Uterus (tissue), 2 donors: Measurements from ENCODE around the gene SCAMP4.
"Not testable (repeated sequence)": the region's sequence is repeated elsewhere in the genome, so short reads cannot be mapped to it uniquely, and the experiment has no call there.

Experiments used
- POLR2A ChIP-seq, 2 donors: fragments of 450-650 bp; IDR thresholded peaks; one replicate each; pipeline ENCODE4 v1.6.1; 2016; ENCODE audit warnings: antibody characterized with exemption in 2 of 2, mild to moderate bottlenecking in 1 of 2, moderate library complexity in 1 of 2
- TF ChIP-seq, protein P1 (sequence below), 4 experiments: fragments of 200-600 bp in 2 of 4; fragments of 450-650 bp in 2 of 4; sonication (generic) in 2 of 4; IDR thresholded peaks; one replicate each; pipeline ENCODE4 v1.5.1; 2016 to 2019; ENCODE audit warnings: antibody characterized with exemption in 4 of 4, mild to moderate bottlenecking in 2 of 4, moderate library complexity in 1 of 4

DNA sequence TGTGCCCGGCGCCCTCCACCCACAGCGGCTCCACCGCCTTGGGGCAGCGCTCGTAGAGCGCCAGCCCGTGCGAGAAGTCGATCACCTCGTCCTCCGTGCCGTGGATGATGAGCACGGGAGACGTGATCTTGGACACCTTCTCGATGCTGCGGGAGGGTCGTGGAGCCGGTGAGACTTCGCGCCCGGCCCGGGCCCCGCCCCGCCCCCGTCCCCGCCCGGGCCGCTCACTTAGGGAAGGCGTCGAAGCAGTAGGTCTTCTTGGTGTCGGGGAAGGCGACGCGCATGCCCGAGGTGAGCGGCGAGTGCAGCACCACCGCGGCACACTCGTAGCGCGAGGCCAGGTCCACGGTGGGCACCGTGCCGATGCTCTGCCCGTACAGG lies 27.9 kb upstream of the SCAMP4 start:
- TF ChIP-seq, protein P1, sequence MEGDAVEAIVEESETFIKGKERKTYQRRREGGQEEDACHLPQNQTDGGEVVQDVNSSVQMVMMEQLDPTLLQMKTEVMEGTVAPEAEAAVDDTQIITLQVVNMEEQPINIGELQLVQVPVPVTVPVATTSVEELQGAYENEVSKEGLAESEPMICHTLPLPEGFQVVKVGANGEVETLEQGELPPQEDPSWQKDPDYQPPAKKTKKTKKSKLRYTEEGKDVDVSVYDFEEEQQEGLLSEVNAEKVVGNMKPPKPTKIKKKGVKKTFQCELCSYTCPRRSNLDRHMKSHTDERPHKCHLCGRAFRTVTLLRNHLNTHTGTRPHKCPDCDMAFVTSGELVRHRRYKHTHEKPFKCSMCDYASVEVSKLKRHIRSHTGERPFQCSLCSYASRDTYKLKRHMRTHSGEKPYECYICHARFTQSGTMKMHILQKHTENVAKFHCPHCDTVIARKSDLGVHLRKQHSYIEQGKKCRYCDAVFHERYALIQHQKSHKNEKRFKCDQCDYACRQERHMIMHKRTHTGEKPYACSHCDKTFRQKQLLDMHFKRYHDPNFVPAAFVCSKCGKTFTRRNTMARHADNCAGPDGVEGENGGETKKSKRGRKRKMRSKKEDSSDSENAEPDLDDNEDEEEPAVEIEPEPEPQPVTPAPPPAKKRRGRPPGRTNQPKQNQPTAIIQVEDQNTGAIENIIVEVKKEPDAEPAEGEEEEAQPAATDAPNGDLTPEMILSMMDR (IDR thresholded peaks at IDR 0.05): not testable (repeated sequence)
- not testable (repeated sequence) for TF ChIP-seq POLR2A (IDR thresholded peaks at IDR 0.05)
